Erythroblast (primary cell): ENCODE results near the gene NXPE3.

Experiments
- DNase-seq, 2 experiments: peaks; one replicate each; lab custom pipeline; 2025; lab: John Stamatoyannopoulos, UW
- GATA1 ChIP-seq: IDR thresholded peaks from 2 replicates; pipeline ENCODE4 v1.6.1; 2011; ENCODE audit warnings: low read depth, mild to moderate bottlenecking, control low read depth, low read length, moderate library complexity
- POLR2A ChIP-seq: IDR thresholded peaks from 2 replicates; pipeline ENCODE4 v1.6.1; 2011; ENCODE audit warnings: mild to moderate bottlenecking, low read length

NXPE3 gene

GRCh38 chr3:101780661-101781060 lies 1.6 kb downstream of the NXPE3 start:
- DNase-seq: peak; percentile 6 to 33
- TF ChIP-seq GATA1: no peak
- TF ChIP-seq POLR2A: no peak

GRCh38 chr3:101781166-101781565 lies 2.2 kb downstream of the NXPE3 start:
- TF ChIP-seq POLR2A (no peak), GATA1 (no peak)
- no peak for DNase-seq

GRCh38 chr3:101784855-101785613 lies 6.0 kb downstream of the NXPE3 start:
- no peak for DNase-seq
- TF ChIP-seq POLR2A (no peak), GATA1 (no peak)

GRCh38 chr3:101791778-101792177 lies 12.8 kb downstream of the NXPE3 start:
- DNase-seq: no peak
- TF ChIP-seq GATA1: no peak
- TF ChIP-seq POLR2A: no peak

- no peak for TF ChIP-seq GATA1
- no peak for TF ChIP-seq POLR2A
- DNase-seq: no peak
Observed at GRCh38 chr3:101796077-101796680, 17.2 kb downstream of the NXPE3 start.

- TF ChIP-seq POLR2A: no peak
- no peak for TF ChIP-seq GATA1
- DNase-seq: no peak
Observed at GRCh38 chr3:101801174-101801573, 22.2 kb downstream of the NXPE3 start.

- TF ChIP-seq GATA1: no peak
- TF ChIP-seq POLR2A: no peak
- DNase-seq: peak in 1 of 2 experiments; percentile 15
Observed at GRCh38 chr3:101802179-101802578, 23.2 kb downstream of the NXPE3 start.

- no peak for TF ChIP-seq GATA1
- TF ChIP-seq POLR2A: no peak
- DNase-seq: peak; percentile 79 to 87
Observed at GRCh38 chr3:101803173-101803782, 24.3 kb downstream of the NXPE3 start.

- no peak for DNase-seq
- no peak for TF ChIP-seq POLR2A
- TF ChIP-seq GATA1: no peak
Observed at GRCh38 chr3:101803939-101804338, 24.9 kb downstream of the NXPE3 start.

- TF ChIP-seq GATA1 (no peak), POLR2A (no peak)
Observed at GRCh38 chr3:101806491-101806890, 27.5 kb downstream of the NXPE3 start.

GRCh38 chr3:101807888-101808287 lies 28.9 kb downstream of the NXPE3 start:
- no peak for TF ChIP-seq GATA1
- TF ChIP-seq POLR2A: no peak
- DNase-seq: no peak

More at GRCh38 chr3:101806491-101806890, 27.5 kb downstream of the NXPE3 start:
- no peak for DNase-seq

GRCh38 chr3:101809178-101810021 lies 30.4 kb downstream of the NXPE3 start:
- TF ChIP-seq POLR2A (no peak), GATA1 (no peak)
- DNase-seq: peak; percentile 44 to 71

GRCh38 chr3:101810022-101810418 lies 31.0 kb downstream of the NXPE3 start:
- DNase-seq: no peak
- no peak for TF ChIP-seq GATA1
- no peak for TF ChIP-seq POLR2A
